DMS53 (cell line): ENCODE results near the gene SLBP.
"Not testable (repeated sequence)": the region's sequence is repeated elsewhere in the genome, so short reads cannot be mapped to it uniquely, and the experiment has no call there.

Experiments used
- DNase-seq: peaks from one replicate; lab custom pipeline; 2025; lab: John Stamatoyannopoulos, UW

SLBP gene

GRCh38 chr4:1675136-1675801, 36.9 kb downstream of the SLBP start:
- DNase-seq = no peak

- no peak for DNase-seq
These were observed 37.4 kb downstream of the SLBP start for GRCh38 chr4:1674682-1675081.

GRCh38 chr4:1673671-1674070, 38.4 kb downstream of the SLBP start:
- no peak for DNase-seq

- DNase-seq = not testable (repeated sequence)
These were observed 41.1 kb downstream of the SLBP start for GRCh38 chr4:1671011-1671410.

- no peak for DNase-seq
These were observed 41.8 kb downstream of the SLBP start for GRCh38 chr4:1670279-1670678.

- no peak for DNase-seq
These were observed 42.3 kb downstream of the SLBP start for GRCh38 chr4:1669850-1670249.

GRCh38 chr4:1669270-1669669, 42.8 kb downstream of the SLBP start:
- DNase-seq = no peak

- DNase-seq = no peak
These were observed 43.7 kb downstream of the SLBP start for GRCh38 chr4:1668488-1668840.

- no peak for DNase-seq
These were observed 44.8 kb downstream of the SLBP start for GRCh38 chr4:1667273-1667672.

- DNase-seq = no peak
These were observed 45.7 kb downstream of the SLBP start for GRCh38 chr4:1666391-1666790.

GRCh38 chr4:1664141-1664540, 48.0 kb downstream of the SLBP start:
- no peak for DNase-seq

GRCh38 chr4:1663549-1663948, 48.6 kb downstream of the SLBP start:
- no peak for DNase-seq

GRCh38 chr4:1661695-1662094, 50.4 kb downstream of the SLBP start:
- DNase-seq = no peak

- DNase-seq = no peak
These were observed 51.0 kb downstream of the SLBP start for GRCh38 chr4:1660948-1661677.

GRCh38 chr4:1659104-1660043, 52.7 kb downstream of the SLBP start:
- DNase-seq = no peak

GRCh38 chr4:1658581-1658980, 53.5 kb downstream of the SLBP start:
- no peak for DNase-seq

- DNase-seq = no peak
These were observed 54.0 kb downstream of the SLBP start for GRCh38 chr4:1658146-1658545.

GRCh38 chr4:1656986-1657385, 55.1 kb downstream of the SLBP start:
- DNase-seq = no peak

GRCh38 chr4:1656132-1656531, 56.0 kb downstream of the SLBP start:
- DNase-seq = no peak

- DNase-seq = no peak
These were observed 56.4 kb downstream of the SLBP start for GRCh38 chr4:1655676-1656075.

- no peak for DNase-seq
These were observed 57.0 kb downstream of the SLBP start for GRCh38 chr4:1655081-1655480.

- no peak for DNase-seq
These were observed 57.7 kb downstream of the SLBP start for GRCh38 chr4:1654216-1654955.
